Right hindlimb (tissue), 1 donor: Measurements from ENCODE around the gene FKBP8.
"Not testable (repeated sequence)": the region's sequence is repeated elsewhere in the genome, so short reads cannot be mapped to it uniquely, and the experiment has no call there.

Experiments
- DNase-seq: peaks from one replicate; pipeline ENCODE4 v3.0.0-alpha.2; 2018

Gene FKBP8

GRCh38 chr19:18542941-18543813, at the start of gene FKBP8:
FKBP8 (minus strand) TSS chr19:18543573; CDS start chr19:18541970, 1,603 bp downstream.
- peak; percentile 96 for DNase-seq

- not testable (repeated sequence) for DNase-seq
Measured at GRCh38 chr19:18592732-18593131, 49.4 kb upstream of the FKBP8 start.

GRCh38 chr19:18591735-18592385, 48.5 kb upstream of the FKBP8 start:
- DNase-seq = no peak

- DNase-seq = peak; percentile 93
Measured at GRCh38 chr19:18590273-18591272, 47.2 kb upstream of the FKBP8 start.

GRCh38 chr19:18589380-18590272, 46.3 kb upstream of the FKBP8 start:
- peak; percentile 85 for DNase-seq

- DNase-seq = peak; percentile 92
Measured at GRCh38 chr19:18588611-18589379, 45.4 kb upstream of the FKBP8 start, which contains the start of gene REX1BD. REX1BD (plus strand) TSS chr19:18588798; CDS start chr19:18588802, 4 bp downstream.

GRCh38 chr19:18587962-18588610, 44.7 kb upstream of the FKBP8 start:
- no peak for DNase-seq

GRCh38 chr19:18587561-18587960, 44.2 kb upstream of the FKBP8 start:
- DNase-seq = no peak

GRCh38 chr19:18586306-18586705, 42.9 kb upstream of the FKBP8 start:
- no peak for DNase-seq

GRCh38 chr19:18580311-18580710, 36.9 kb upstream of the FKBP8 start:
- no peak for DNase-seq

- no peak for DNase-seq
Measured at GRCh38 chr19:18577365-18577914, 34.1 kb upstream of the FKBP8 start.

- DNase-seq = no peak
Measured at GRCh38 chr19:18576383-18576782, 33.0 kb upstream of the FKBP8 start.

GRCh38 chr19:18574691-18575291, 31.4 kb upstream of the FKBP8 start:
- no peak for DNase-seq

- peak; percentile 99 for DNase-seq
Measured at GRCh38 chr19:18571564-18572344, 28.4 kb upstream of the FKBP8 start, which contains the start of gene UBA52. UBA52 (plus strand) TSS chr19:18571857; CDS start chr19:18573301, 1,444 bp downstream.

- no peak for DNase-seq
Measured at GRCh38 chr19:18568367-18568766, 25.0 kb upstream of the FKBP8 start.

GRCh38 chr19:18566953-18567352, 23.6 kb upstream of the FKBP8 start:
- DNase-seq = no peak

- DNase-seq = peak; percentile 68
Measured at GRCh38 chr19:18562086-18562485, 18.7 kb upstream of the FKBP8 start.

- no peak for DNase-seq
Measured at GRCh38 chr19:18559685-18560084, 16.3 kb upstream of the FKBP8 start.

GRCh38 chr19:18558604-18559003, 15.2 kb upstream of the FKBP8 start:
- DNase-seq = no peak
